ENCODE data around the gene ZFR. TPM values are rescaled to one million over a fixed set of nuclear protein-coding genes. Genes with fewer than 3 reads are reported as not detected.

The ZFR gene
- total RNA-seq, 1 experiment from 2014 or later = 62.4 TPM

- H3K23ac ChIP-seq (ENCODE audit: insufficient read length, low read depth, low read length) = no peak overlapping the region
- no peak overlapping the region for H3K56ac ChIP-seq (ENCODE audit: insufficient read length, low read depth, low read length)
- Mint-ChIP-seq H3K27ac (no peak overlapping the region), H3K9me3 (peaks cover 20 to 35% of the 10 kb centered on the region in 2 experiments), H3K27me3 (ENCODE audit: low read depth) (peaks cover 1% of the 10 kb centered on the region; the same call in 1 of the 2 replicates), H3K36me3 (ENCODE audit: insufficient read depth in 1 of 3, low read depth in 3 of 3) (peaks cover under 1 to 5% (median 1%) of the 10 kb centered on the region in 3 experiments), H3K4me1 (peaks cover 0 to 4% of the 10 kb centered on the region in 2 experiments; a peak in 1 of 4 replicates), H3K4me3 (no peak overlapping the region)
- H2AFZ ChIP-seq (ENCODE audit: low read length) = no peak overlapping the region
- WGBS (ENCODE audit: extremely low coverage, insufficient read length, low lambda C conversion rate) = no CpG with 5 or more reads among the region's 10 CpGs
- H3K14ac ChIP-seq (ENCODE audit: insufficient read depth, low read length) = no peak overlapping the region
- H3K27ac ChIP-seq (ENCODE audit: insufficient read length, low read depth, low read length) = no peak overlapping the region
- H4K20me1 ChIP-seq (ENCODE audit: control insufficient read depth, insufficient read depth, insufficient read length) = no peaks in the 10 kb centered on the region
- no peak overlapping the region for H2BK120ac ChIP-seq (ENCODE audit: low read depth, low read length, poor library complexity, severe bottlenecking)
- no peak overlapping the region for H4K8ac ChIP-seq (replicated peaks; ENCODE audit: insufficient read length, low read depth, low read length)
- no peak overlapping the region for H3K4me2 ChIP-seq (ENCODE audit: insufficient read depth, insufficient read length, low read length)
- no peak overlapping the region for H3K18ac ChIP-seq (ENCODE audit: insufficient read length, low read depth, low read length)
- H3K27me3 ChIP-seq (ENCODE audit: insufficient read depth, low read length) = no peaks in the 10 kb centered on the region
- no peak overlapping the region for H4K91ac ChIP-seq (ENCODE audit: insufficient read length, low read depth, low read length)
- H3K4me1 ChIP-seq (ENCODE audit: insufficient read depth, low read length) = no peaks in the 10 kb centered on the region
- no peak overlapping the region for H3T11ph ChIP-seq (ENCODE audit: low read length)
- no peaks in the 10 kb centered on the region for H3K79me1 ChIP-seq (ENCODE audit: insufficient read depth, low read depth, low read length, poor library complexity, severe bottlenecking)
- no peak overlapping the region for H2BK5ac ChIP-seq (ENCODE audit: insufficient read length, low read length)
- no peaks in the 10 kb centered on the region for H3K23me2 ChIP-seq (ENCODE audit: insufficient read length, low read depth, low read length, poor library complexity, severe bottlenecking)
- no peak overlapping the region for H2BK20ac ChIP-seq (ENCODE audit: low read depth, low read length, poor library complexity, severe bottlenecking)
- H3K9me3 ChIP-seq (ENCODE audit: control insufficient read depth, low read depth, low read length) = no peaks in the 10 kb centered on the region
- H3K9ac ChIP-seq (ENCODE audit: extremely low read depth, insufficient read length, low read length) = no peak overlapping the region
- no peak overlapping the region for H4K5ac ChIP-seq (ENCODE audit: insufficient read length, low read depth, low read length)
- no peak for DNase-seq
- no peak overlapping the region for H3K4ac ChIP-seq (ENCODE audit: low read depth, low read length)
- H3K79me2 ChIP-seq (ENCODE audit: insufficient read depth, low read length) = no peaks in the 10 kb centered on the region
- H2AK5ac ChIP-seq (ENCODE audit: insufficient read length, low read length) = no peak overlapping the region
- no peak overlapping the region for H2BK12ac ChIP-seq (ENCODE audit: insufficient read length, low read depth, low read length)
- no peak for TF ChIP-seq CTCF (conservative IDR thresholded peaks at IDR 0.05)
- no peak overlapping the region for H2BK15ac ChIP-seq (ENCODE audit: low read depth, low read length)
Observed at GRCh38 chr5:32332966-32333365, 111.6 kb downstream of the ZFR start.
